Large intestine (tissue), 3 donors: ENCODE data around the gene TFDP3. TPM values are rescaled to one million over a fixed set of nuclear protein-coding genes. Genes with fewer than 3 reads are reported as not detected.
A peak's percentile ranks its signal among the peaks of the same experiment; 100 is the strongest.

ENCODE experiments used
- DNase-seq, 2 donors: peaks; one replicate each; pipeline versions ENCODE4 v3.0.0 to v3.0.0-alpha.2; 2013
- H3K27ac ChIP-seq: one replicate; pipeline ENCODE4 v1.5.1; 2013; ENCODE audit warnings: low read length
- H3K27me3 ChIP-seq: 2 replicates; pipeline ENCODE4 v1.6.1; 2013; ENCODE audit warnings: low read length; ENCODE audit not compliant: control insufficient read depth, insufficient read depth
- H3K36me3 ChIP-seq: 2 replicates; pipeline ENCODE4 v1.6.1; 2013; ENCODE audit warnings: low read length; ENCODE audit not compliant: control insufficient read depth, insufficient read depth
- H3K4me1 ChIP-seq: one replicate; pipeline ENCODE4 v1.6.1; 2013; ENCODE audit warnings: low read length; ENCODE audit not compliant: control insufficient read depth, insufficient read depth
- H3K4me3 ChIP-seq: one replicate; pipeline ENCODE4 v1.5.1; 2013; ENCODE audit warnings: low read length
- H3K9me3 ChIP-seq: one replicate; pipeline ENCODE4 v1.6.1; 2013; ENCODE audit warnings: mild to moderate bottlenecking, low read depth, low read length, moderate library complexity; ENCODE audit not compliant: control insufficient read depth
- WGBS: methylation state at CpG from one replicate; pipeline ENCODE4 v1.1.5; 2013; ENCODE audit warnings: low lambda C conversion rate; ENCODE audit not compliant: insufficient coverage; 5-methylcytosine and 5-hydroxymethylcytosine counted together
- polyA plus RNA-seq: library from polyadenylated mRNA; unstranded; fragments of 120-200 nt; gene quantifications from one replicate; pipeline ENCODE4 v1.2.1, GENCODE V29; 2013

TFDP3 gene
- polyA plus RNA-seq, 1 donor = not detected

GRCh38 chrX:133188631-133189030 lies 29.5 kb downstream of the TFDP3 start:
- Histone ChIP-seq H3K4me3 (no peak overlapping the region), H3K27me3 (no peaks in the 10 kb centered on the region), H3K4me1 (no peaks in the 10 kb centered on the region), H3K9me3 (no peaks in the 10 kb centered on the region), H3K36me3 (no peaks in the 10 kb centered on the region), H3K27ac (no peak overlapping the region)
- DNase-seq = no peak
- WGBS = no CpG with 5 or more reads among the region's 3 CpGs

GRCh38 chrX:133185938-133186337 lies 32.2 kb downstream of the TFDP3 start:
- peak; percentile 15 to 62 for DNase-seq
- no peaks in the 10 kb centered on the region for H3K36me3 ChIP-seq
- WGBS = 25% methylated on average over 1 of the region's 2 CpGs
- no peak overlapping the region for H3K4me3 ChIP-seq
- H3K4me1 ChIP-seq = no peaks in the 10 kb centered on the region
- H3K27ac ChIP-seq = no peak overlapping the region
- no peaks in the 10 kb centered on the region for H3K27me3 ChIP-seq
- no peaks in the 10 kb centered on the region for H3K9me3 ChIP-seq

GRCh38 chrX:133185119-133185518 lies 33.0 kb downstream of the TFDP3 start:
- H3K36me3 ChIP-seq = no peaks in the 10 kb centered on the region
- H3K4me3 ChIP-seq = no peak overlapping the region
- no CpG with 5 or more reads among the region's 4 CpGs for WGBS
- H3K4me1 ChIP-seq = no peaks in the 10 kb centered on the region
- no peaks in the 10 kb centered on the region for H3K27me3 ChIP-seq
- DNase-seq = peak; percentile 3 to 39
- H3K27ac ChIP-seq = no peak overlapping the region
- no peaks in the 10 kb centered on the region for H3K9me3 ChIP-seq

GRCh38 chrX:133183806-133184205 lies 34.3 kb downstream of the TFDP3 start:
- no peaks in the 10 kb centered on the region for H3K36me3 ChIP-seq
- no peaks in the 10 kb centered on the region for H3K4me1 ChIP-seq
- H3K4me3 ChIP-seq = no peak overlapping the region
- no peak overlapping the region for H3K27ac ChIP-seq
- H3K9me3 ChIP-seq = no peaks in the 10 kb centered on the region
- no peaks in the 10 kb centered on the region for H3K27me3 ChIP-seq
- no peak for DNase-seq
- no CpG with 5 or more reads among the region's 2 CpGs for WGBS

GRCh38 chrX:133179500-133179899 lies 38.7 kb downstream of the TFDP3 start:
- Histone ChIP-seq H3K27me3 (no peaks in the 10 kb centered on the region), H3K4me3 (no peak overlapping the region), H3K36me3 (no peaks in the 10 kb centered on the region), H3K9me3 (no peaks in the 10 kb centered on the region), H3K27ac (no peak overlapping the region), H3K4me1 (no peaks in the 10 kb centered on the region)
- no peak for DNase-seq
- no CpG with 5 or more reads among the region's 3 CpGs for WGBS

GRCh38 chrX:133177202-133177601 lies 41.0 kb downstream of the TFDP3 start:
- H3K4me1 ChIP-seq = no peaks in the 10 kb centered on the region
- no peak overlapping the region for H3K4me3 ChIP-seq
- DNase-seq = no peak
- no peaks in the 10 kb centered on the region for H3K36me3 ChIP-seq
- no peak overlapping the region for H3K27ac ChIP-seq
- no CpG with 5 or more reads among the region's 2 CpGs for WGBS
- H3K27me3 ChIP-seq = no peaks in the 10 kb centered on the region
- H3K9me3 ChIP-seq = no peaks in the 10 kb centered on the region

GRCh38 chrX:133175605-133176004 lies 42.5 kb downstream of the TFDP3 start:
- Histone ChIP-seq H3K36me3 (no peaks in the 10 kb centered on the region), H3K9me3 (no peaks in the 10 kb centered on the region), H3K27ac (no peak overlapping the region), H3K27me3 (no peaks in the 10 kb centered on the region), H3K4me3 (no peak overlapping the region), H3K4me1 (no peaks in the 10 kb centered on the region)
- WGBS = no CpG with 5 or more reads among the region's 2 CpGs
- DNase-seq = no peak

- no peak overlapping the region for H3K4me3 ChIP-seq
- H3K27ac ChIP-seq = no peak overlapping the region
- H3K36me3 ChIP-seq = no peaks in the 10 kb centered on the region
- no peaks in the 10 kb centered on the region for H3K27me3 ChIP-seq
- no peaks in the 10 kb centered on the region for H3K9me3 ChIP-seq
- no CpG with 5 or more reads among the region's 2 CpGs for WGBS
- no peak for DNase-seq
- no peaks in the 10 kb centered on the region for H3K4me1 ChIP-seq
Measured at GRCh38 chrX:133175162-133175561, 43.0 kb downstream of the TFDP3 start.

GRCh38 chrX:133171962-133172708 lies 46.0 kb downstream of the TFDP3 start:
- Histone ChIP-seq H3K27me3 (no peaks in the 10 kb centered on the region), H3K27ac (no peak overlapping the region)

More at GRCh38 chrX:133171962-133172708, 46.0 kb downstream of the TFDP3 start:
- H3K4me3 ChIP-seq = no peak overlapping the region
- H3K9me3 ChIP-seq = no peaks in the 10 kb centered on the region
- no peaks in the 10 kb centered on the region for H3K36me3 ChIP-seq
- WGBS = no CpG with 5 or more reads among the region's 1 CpG
- no peaks in the 10 kb centered on the region for H3K4me1 ChIP-seq
- peak in 1 of 2 donors; percentile 7 for DNase-seq
